ENCODE measurements around the gene MRPL24. TPM values are rescaled to one million over a fixed set of nuclear protein-coding genes. Genes with fewer than 3 reads are reported as not detected.

MRPL24 gene
- total and polyA plus RNA-seq, 2 of the 8 experiments (the other 6 are each of a cell fraction or from before 2014, with no cell fraction given) = 29.7 to 35.2 TPM

DNA sequence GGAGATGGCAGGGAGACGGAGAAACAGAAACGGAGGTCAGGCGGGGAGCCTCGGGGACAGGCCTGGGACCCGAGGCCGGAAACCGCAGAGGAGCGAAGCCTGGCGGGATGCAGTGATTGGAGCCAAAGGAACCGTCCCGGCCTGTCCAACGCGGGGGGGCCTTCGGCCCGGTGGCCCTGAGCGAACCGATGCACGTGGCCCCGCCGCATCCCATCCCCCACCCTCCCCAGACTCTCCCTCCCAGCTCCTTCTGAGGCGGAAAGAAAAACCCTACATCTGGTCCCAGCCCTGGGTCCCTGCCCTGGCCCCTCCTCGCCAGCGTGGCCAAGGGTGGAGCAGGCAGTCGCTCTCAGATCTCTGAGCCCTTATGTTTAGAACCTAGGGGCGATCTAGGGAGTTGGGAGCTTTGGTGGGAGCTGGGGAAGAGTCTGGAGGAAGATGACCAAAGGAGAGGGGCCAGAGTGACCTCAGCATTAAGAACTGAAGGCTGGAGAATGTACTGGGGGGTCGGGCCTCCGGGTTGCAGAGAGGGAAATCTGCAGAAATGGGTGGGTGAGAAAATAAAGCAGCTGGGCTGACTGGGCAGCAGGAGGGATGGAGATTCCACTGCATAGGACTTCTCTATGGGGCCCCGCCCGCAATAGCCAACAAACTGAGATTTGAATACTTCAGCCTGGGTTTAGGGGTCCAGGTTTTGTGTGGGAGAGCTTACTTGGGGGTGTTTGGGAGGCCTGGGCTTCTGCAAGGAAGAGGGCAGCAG lies 34.1 kb downstream of the MRPL24 start:
- DNase-seq (ENCODE audit: low read depth in 1 of 2, low spot score in 2 of 2) (peak in 1 of 2 experiments; percentile 58), FAIRE-seq (no peak)
- no peaks in the 10 kb centered on the region for H3K79me1 ChIP-seq (ENCODE audit: low read depth, low read length)
- no peak overlapping the region for H3K23ac ChIP-seq (ENCODE audit: insufficient read length)
- H2BK5ac ChIP-seq (ENCODE audit: low read depth, low read length) = peak overlapping the region; percentile 99
- H4K20me1 ChIP-seq (replicated peaks in 1 of 2; ENCODE audit: control insufficient read depth in 1 of 2, insufficient read depth in 2 of 2, low read length in 2 of 2) = peaks cover 4 to 10% of the 10 kb centered on the region in 2 experiments
- H2AFZ ChIP-seq (ENCODE audit: low read length) = no peak overlapping the region
- peak overlapping the region; percentile 77 to 94 for H3K4me2 ChIP-seq (ENCODE audit: insufficient read depth in 1 of 2, low read depth in 2 of 2, low read length in 2 of 2)
- no peak overlapping the region for H3K14ac ChIP-seq (ENCODE audit: insufficient read length)
- peak overlapping the region; percentile 96; the same call in 1 of the 2 replicates for H2BK12ac ChIP-seq (ENCODE audit: low read depth, low read length)
- POLR2A ChIA-PET (ENCODE audit: partially characterized antibody) = interaction anchor here (0.6 to 16.9 kb wide), 22 partner anchors 9 to 848 kb away, joined by 3 to 530 read pairs (median 6); partner anchors contain the start of genes HDGF, ISG20L2, METTL25B and MRPL24
- H3K4me3 ChIP-seq (ENCODE audit: extremely low read depth in 1 of 4, insufficient read depth in 2 of 4, low read depth in 3 of 4, low read length in 4 of 4) = peak overlapping the region; percentile 50 to 80 (median 70)
- H3K9me3 ChIP-seq (ENCODE audit: insufficient read depth in 2 of 2, low read depth in 1 of 2, low read length in 1 of 2) = no peaks in the 10 kb centered on the region
- peaks cover 30 to 64% (median 48%) of the 10 kb centered on the region in 4 experiments for H3K4me1 ChIP-seq (replicated peaks in 1 of 4; ENCODE audit: control insufficient read depth in 3 of 4, insufficient read depth in 4 of 4, low read length in 3 of 4)
- peaks cover 31% of the 10 kb centered on the region; the same call in 1 of the 2 replicates for H3K23me2 ChIP-seq (ENCODE audit: low read depth, low read length)
- 2% methylated on average over 29 of the region's 29 CpGs; no CpG with 5 or more reads in 1 of the 2 experiments for WGBS, 2 experiments (ENCODE audit: extremely low coverage in 1 of 2, insufficient coverage in 1 of 2, insufficient read length in 1 of 2, insufficient replicate concordance in 2 of 2, low coverage in 1 of 2, low lambda C conversion rate in 2 of 2, missing lambda C conversion rate in 1 of 2)
- peak overlapping the region; percentile 45 for H2BK120ac ChIP-seq (replicated peaks; ENCODE audit: low read depth, low read length)
- peaks cover 0 to 3% (median 0%) of the 10 kb centered on the region in 4 experiments; a peak in 1 of 8 replicates for H3K36me3 ChIP-seq (ENCODE audit: control insufficient read depth in 2 of 4, insufficient read depth in 4 of 4, low read length in 3 of 4)
- peak overlapping the region; percentile 95 for H4K5ac ChIP-seq (ENCODE audit: insufficient read length, low read depth, low read length)
- CTCF ChIA-PET (ENCODE audit: partially characterized antibody) = interaction anchor here (0.5 to 66.0 kb wide), 16 partner anchors 2 to 184 kb away, joined by 3 to 4284 read pairs (median 8); partner anchors contain the start of genes BCAN, CRABP2, HDGF and INSRR
- H3K27ac ChIP-seq (ENCODE audit: low read depth, low read length) = peak overlapping the region; percentile 79
- TF ChIP-seq HDAC2 (IDR thresholded peaks at IDR 0.05; ENCODE audit: borderline replicate concordance in 1 of 2, low read depth in 2 of 2, low read length in 2 of 2) (0 out of 4 replicates have a peak, but pooled peaks of 1 of the 2 experiments have one; percentile 35), RBBP5 (IDR thresholded peaks at IDR 0.05; ENCODE audit: borderline replicate concordance, low read depth, low read length) (peak; percentile 54; the same call in 1 of the 2 replicates), GABPA (IDR thresholded peaks at IDR 0.05; ENCODE audit: borderline replicate concordance, insufficient read depth, low read length) (0 out of 2 replicates have a peak, but pooled peaks have one; percentile 51), TAF7 (optimal IDR thresholded peaks at IDR 0.05; ENCODE audit: borderline replicate concordance, low read depth, low read length) (no peak), JUND (IDR thresholded peaks at IDR 0.05; ENCODE audit: low read length) (no peak), TAF1 (IDR thresholded peaks at IDR 0.05; ENCODE audit: low read depth, low read length) (no peak), SIX5 (IDR thresholded peaks at IDR 0.05; ENCODE audit: low read depth, low read length) (no peak)
- TF ChIP-seq, protein P1, sequence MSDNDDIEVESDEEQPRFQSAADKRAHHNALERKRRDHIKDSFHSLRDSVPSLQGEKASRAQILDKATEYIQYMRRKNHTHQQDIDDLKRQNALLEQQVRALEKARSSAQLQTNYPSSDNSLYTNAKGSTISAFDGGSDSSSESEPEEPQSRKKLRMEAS (IDR thresholded peaks at IDR 0.05) = peak; percentile 86
- TF ChIP-seq, protein P2, sequence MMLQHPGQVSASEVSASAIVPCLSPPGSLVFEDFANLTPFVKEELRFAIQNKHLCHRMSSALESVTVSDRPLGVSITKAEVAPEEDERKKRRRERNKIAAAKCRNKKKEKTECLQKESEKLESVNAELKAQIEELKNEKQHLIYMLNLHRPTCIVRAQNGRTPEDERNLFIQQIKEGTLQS (IDR thresholded peaks at IDR 0.05; ENCODE audit: insufficient read depth, low read depth, low read length) = no peak
- peak overlapping the region; percentile 99 for H4K91ac ChIP-seq (replicated peaks; ENCODE audit: insufficient read length, low read length)
- H3K18ac ChIP-seq (ENCODE audit: extremely low read depth, low read length) = peak overlapping the region; percentile 86
- H3K79me2 ChIP-seq (ENCODE audit: control insufficient read depth in 1 of 2, insufficient read depth in 2 of 2, low read length in 2 of 2) = peaks cover 7 to 24% of the 10 kb centered on the region in 2 experiments; a peak in 2 of 4 replicates
- peak overlapping the region; percentile 45; the same call in 1 of the 2 replicates for H2AK5ac ChIP-seq (ENCODE audit: low read depth, low read length)
- H2BK15ac ChIP-seq (ENCODE audit: low read length) = peak overlapping the region; percentile 81; the same call in 1 of the 2 replicates
- peak overlapping the region; percentile 95 for H2BK20ac ChIP-seq (ENCODE audit: low read length)
- H3K27me3 ChIP-seq (replicated peaks in 1 of 4; ENCODE audit: control insufficient read depth in 3 of 4, extremely low read depth in 1 of 4, insufficient read depth in 3 of 4, low read length in 3 of 4) = peaks cover 0 to 19% (median 8%) of the 10 kb centered on the region in 4 experiments; a peak in 4 of 7 replicates
- peak overlapping the region; percentile 85 for H4K8ac ChIP-seq (ENCODE audit: extremely low read depth, insufficient read depth, low read length)
- peak overlapping the region; percentile 97 for H3K4ac ChIP-seq (replicated peaks; ENCODE audit: insufficient read length, low read depth, low read length)
- peak overlapping the region; percentile 55 for H3K56ac ChIP-seq (replicated peaks; ENCODE audit: insufficient read length, low read depth, low read length)
- peak overlapping the region in 3 of 4 experiments; percentile 26 to 60 (median 59); a peak in 5 of 7 replicates for H3K9ac ChIP-seq (replicated peaks in 1 of 4; ENCODE audit: extremely low read depth in 1 of 4, low read depth in 3 of 4, low read length in 3 of 4)

Measured in H1 (cell line).